Measurements from ENCODE around the gene CRABP2.

GRCh38 chr1:156752843-156753482, 47.6 kb upstream of the CRABP2 start:
- TF ChIP-seq CTCF (IDR thresholded peaks at IDR 0.05; ENCODE audit: low read depth, low read length) = no peak
- no peak for TF ChIP-seq EZH2phosphoT487 (IDR thresholded peaks at IDR 0.05; ENCODE audit: low read depth)
